ENCODE data around the gene PUM2. TPM values are rescaled to one million over a fixed set of nuclear protein-coding genes. Genes with fewer than 3 reads are reported as not detected.
"Not testable (repeated sequence)": the region's sequence is repeated elsewhere in the genome, so short reads cannot be mapped to it uniquely, and the experiment has no call there.

PUM2 gene
- total and polyA plus RNA-seq, 2 of the 8 experiments (the other 6 are each of a cell fraction or from before 2014, with no cell fraction given) = 46.6 to 114 TPM

DNA sequence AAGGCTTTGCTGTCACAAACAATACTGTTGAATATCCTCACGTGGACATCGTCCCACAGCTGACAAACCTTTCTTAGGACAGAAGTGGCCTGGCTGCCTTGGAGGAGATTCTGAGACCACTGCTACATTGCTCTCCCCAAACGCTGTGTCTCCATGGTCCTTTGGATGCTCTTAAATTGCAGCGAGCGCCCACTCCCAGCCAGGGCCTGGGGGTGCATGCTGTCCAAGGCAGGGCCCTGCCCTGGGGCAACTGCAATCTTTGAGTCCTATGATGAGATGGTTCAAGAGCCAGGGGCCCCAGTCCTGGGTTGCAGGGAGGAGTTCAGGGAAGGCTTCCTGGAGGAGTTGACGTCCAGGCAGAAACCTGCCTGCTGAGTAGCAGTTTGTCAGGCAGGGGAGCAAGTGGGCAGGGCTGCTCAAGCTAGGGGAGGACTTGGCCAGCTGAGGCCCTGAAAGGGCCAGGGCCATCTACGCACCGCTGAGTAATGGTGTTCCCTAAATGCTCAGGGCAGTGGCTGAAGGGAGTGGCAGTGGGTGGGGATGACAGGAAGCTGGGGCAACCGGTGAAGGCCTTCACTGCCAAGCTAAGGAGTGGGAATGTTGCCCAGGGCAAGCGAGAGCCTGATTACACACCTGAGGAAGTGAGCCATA lies 114.9 kb downstream of the PUM2 start (continued):
- no peak for TF ChIP-seq RNF2 (IDR thresholded peaks at IDR 0.05; ENCODE audit: borderline replicate concordance, low read depth, low read length, missing control alignments, poor library complexity, severe bottlenecking)

DNA sequence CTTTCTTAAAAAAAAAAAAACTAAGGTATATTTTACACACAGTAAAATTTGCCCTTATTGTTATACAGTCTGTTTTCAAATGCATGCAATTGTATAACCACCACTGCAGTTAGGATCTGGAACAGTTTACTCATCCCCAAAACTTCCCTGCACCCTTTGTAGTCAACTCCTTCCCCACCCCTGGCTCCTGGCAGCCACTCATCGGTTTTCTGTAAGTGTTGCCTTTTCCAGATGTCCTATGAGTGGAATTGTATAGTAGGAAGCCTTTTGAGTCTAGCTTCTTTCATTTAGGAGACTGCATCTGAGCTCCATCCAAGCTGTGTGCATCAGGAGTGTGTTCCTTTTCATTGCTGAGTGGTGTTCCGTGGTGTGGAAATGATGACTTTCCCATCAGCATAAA lies 116.0 kb downstream of the PUM2 start:
- H2BK15ac ChIP-seq (ENCODE audit: low read length); H2BK5ac ChIP-seq (ENCODE audit: low read depth, low read length); H4K91ac ChIP-seq (replicated peaks; ENCODE audit: insufficient read length, low read length); H3K79me2 ChIP-seq (ENCODE audit: control insufficient read depth in 1 of 2, insufficient read depth in 2 of 2, low read length in 2 of 2); H2AK5ac ChIP-seq (ENCODE audit: low read depth, low read length); H4K20me1 ChIP-seq (replicated peaks in 1 of 2; ENCODE audit: control insufficient read depth in 1 of 2, insufficient read depth in 2 of 2, low read length in 2 of 2); DNase-seq (ENCODE audit: low read depth in 1 of 2, low spot score in 2 of 2); H2BK20ac ChIP-seq (ENCODE audit: low read length); H2BK12ac ChIP-seq (ENCODE audit: low read depth, low read length); H3K27ac ChIP-seq (ENCODE audit: low read depth, low read length); H3K4me3 ChIP-seq (ENCODE audit: extremely low read depth in 1 of 4, insufficient read depth in 2 of 4, low read depth in 3 of 4, low read length in 4 of 4); H3K4ac ChIP-seq (replicated peaks; ENCODE audit: insufficient read length, low read depth, low read length); H3K18ac ChIP-seq (ENCODE audit: extremely low read depth, low read length); H4K5ac ChIP-seq (ENCODE audit: insufficient read length, low read depth, low read length); H3K23me2 ChIP-seq (ENCODE audit: low read depth, low read length); H3K14ac ChIP-seq (ENCODE audit: insufficient read length); H3K4me2 ChIP-seq (ENCODE audit: insufficient read depth in 1 of 2, low read depth in 2 of 2, low read length in 2 of 2); H2AFZ ChIP-seq (ENCODE audit: low read length); H3K79me1 ChIP-seq (ENCODE audit: low read depth, low read length); POLR2A ChIA-PET (ENCODE audit: partially characterized antibody); H3K9ac ChIP-seq (replicated peaks in 1 of 4; ENCODE audit: extremely low read depth in 1 of 4, low read depth in 3 of 4, low read length in 3 of 4); H3K9me3 ChIP-seq (ENCODE audit: insufficient read depth in 2 of 2, low read depth in 1 of 2, low read length in 1 of 2); H3K27me3 ChIP-seq (replicated peaks in 1 of 4; ENCODE audit: control insufficient read depth in 3 of 4, extremely low read depth in 1 of 4, insufficient read depth in 3 of 4, low read length in 3 of 4); H3K36me3 ChIP-seq (ENCODE audit: control insufficient read depth in 2 of 4, insufficient read depth in 4 of 4, low read length in 3 of 4); H3K23ac ChIP-seq (ENCODE audit: insufficient read length); H3K56ac ChIP-seq (replicated peaks; ENCODE audit: insufficient read length, low read depth, low read length); H4K8ac ChIP-seq (ENCODE audit: extremely low read depth, insufficient read depth, low read length); FAIRE-seq; H2BK120ac ChIP-seq (replicated peaks; ENCODE audit: low read depth, low read length): not testable (repeated sequence)
- peaks cover 4 to 13% (median 6%) of the 10 kb centered on the region in 4 experiments for H3K4me1 ChIP-seq (replicated peaks in 1 of 4; ENCODE audit: control insufficient read depth in 3 of 4, insufficient read depth in 4 of 4, low read length in 3 of 4)
- 90% methylated on average over 2 of the region's 2 CpGs; no CpG with 5 or more reads in 1 of the 2 experiments for WGBS, 2 experiments (ENCODE audit: extremely low coverage in 1 of 2, insufficient coverage in 1 of 2, insufficient read length in 1 of 2, insufficient replicate concordance in 2 of 2, low coverage in 1 of 2, low lambda C conversion rate in 2 of 2, missing lambda C conversion rate in 1 of 2)
- CTCF ChIA-PET (ENCODE audit: partially characterized antibody) = interaction anchor here (0.8 to 6.8 kb wide), 5 partner anchors 8 to 139 kb away, joined by 3 to 63 read pairs (median 5); partner anchors contain the start of gene SDC1

All from H1 (cell line).